Fibroblast of lung (primary cell): ENCODE results near the gene SCN4A. TPM values are rescaled to one million over a fixed set of nuclear protein-coding genes. Genes with fewer than 3 reads are reported as not detected.

Experiments
- DNase-seq, 2 donors: peaks; one replicate each; pipeline versions ENCODE4 v3.0.0 to v3.0.0-alpha.2; 2010; ENCODE audit warnings: low read depth in 2 of 2
- H2AFZ ChIP-seq: 2 replicates; pipeline ENCODE4 v1.5.1; 2012; ENCODE audit warnings: low read length, control low read depth, inconsistent platforms
- H3K27ac ChIP-seq: 2 replicates; pipeline ENCODE4 v1.5.1; 2011; ENCODE audit warnings: low read length, control low read depth; ENCODE audit not compliant: insufficient read depth
- H3K27me3 ChIP-seq: 2 replicates; pipeline ENCODE4 v1.5.1; 2011; ENCODE audit warnings: mild to moderate bottlenecking, low read length; ENCODE audit not compliant: control insufficient read depth, insufficient read depth
- H3K36me3 ChIP-seq: 2 replicates; pipeline ENCODE4 v1.5.1; 2011; ENCODE audit warnings: low read length; ENCODE audit not compliant: control insufficient read depth, insufficient read depth
- H3K4me1 ChIP-seq: 2 replicates; pipeline ENCODE4 v1.5.1; 2011; ENCODE audit warnings: low read length; ENCODE audit not compliant: control insufficient read depth, insufficient read depth; ENCODE audit errors: extremely low read depth
- H3K4me2 ChIP-seq: 2 replicates; pipeline ENCODE4 v1.5.1; 2011; ENCODE audit warnings: low read length, control low read depth; ENCODE audit not compliant: insufficient read depth; ENCODE audit errors: extremely low read depth
- H3K4me3 ChIP-seq, 4 experiments: fragments of 200-600 bp in 1 of 4; sonication (generic) in 1 of 4; replicated peaks in 1 of 4; 2 replicates each; pipeline ENCODE4 v1.5.1; 2011 to 2016; ENCODE audit warnings: low read length in 4 of 4, low read depth in 3 of 4, mild to moderate bottlenecking in 3 of 4, control low read depth in 2 of 4, inconsistent platforms in 1 of 4, mixed read lengths in 1 of 4; ENCODE audit not compliant: insufficient read depth in 1 of 4; ENCODE audit errors: control extremely low read depth in 1 of 4
- H3K79me2 ChIP-seq: 2 replicates; pipeline ENCODE4 v1.5.1; 2012; ENCODE audit warnings: mild to moderate bottlenecking, low read length, inconsistent platforms; ENCODE audit not compliant: control insufficient read depth, insufficient read depth
- H3K9ac ChIP-seq: 2 replicates; pipeline ENCODE4 v1.5.1; 2011; ENCODE audit warnings: mild to moderate bottlenecking, low read length, control low read depth; ENCODE audit not compliant: insufficient read depth
- H3K9me3 ChIP-seq: 2 replicates; pipeline ENCODE4 v1.5.1; 2012; ENCODE audit warnings: low read depth, low read length; ENCODE audit not compliant: control insufficient read depth, insufficient read depth
- H4K20me1 ChIP-seq: 2 replicates; pipeline ENCODE4 v1.5.1; 2011; ENCODE audit warnings: low read length; ENCODE audit not compliant: control insufficient read depth, insufficient read depth; ENCODE audit errors: extremely low read depth
- EZH2 ChIP-seq: IDR thresholded peaks from 2 replicates; pipeline ENCODE4 v1.5.1; 2012; ENCODE audit warnings: low read length, control low read depth, mild to moderate bottlenecking; ENCODE audit errors: missing control alignments
- polyA plus RNA-seq, 2 donors: library from polyadenylated mRNA; depleted of rRNA in 1 of 2; stranded (reverse) in 1 of 2; unstranded in 1 of 2; fragments of >200 nt; gene quantifications; 2 replicates each; pipeline ENCODE4 v1.2.1, GENCODE V29; 2011 to 2012; ENCODE audit warnings: missing spikeins in 1 of 2
- total RNA-seq: library from RNA; depleted of rRNA; stranded (reverse); fragments of >200 nt; gene quantifications from 2 replicates; pipeline ENCODE4 v1.2.1, GENCODE V29; 2014
- TF ChIP-seq, protein P1 (sequence below), 2 donors: IDR thresholded peaks in 1 of 2; conservative IDR thresholded peaks in 1 of 2; 1 replicate in 1 of 2; 2 replicates in 1 of 2; pipeline ENCODE4 v1.5.1; 2011 to 2012; ENCODE audit warnings: low read length in 2 of 2, control low read depth in 1 of 2, inconsistent platforms in 1 of 2, low read depth in 1 of 2, mild to moderate bottlenecking in 1 of 2

SCN4A gene
- total and polyA plus RNA-seq, 2 donors (not counting 1 experiment from before 2014, with no cell fraction given) = 0.83 TPM; not detected in 1

DNA sequence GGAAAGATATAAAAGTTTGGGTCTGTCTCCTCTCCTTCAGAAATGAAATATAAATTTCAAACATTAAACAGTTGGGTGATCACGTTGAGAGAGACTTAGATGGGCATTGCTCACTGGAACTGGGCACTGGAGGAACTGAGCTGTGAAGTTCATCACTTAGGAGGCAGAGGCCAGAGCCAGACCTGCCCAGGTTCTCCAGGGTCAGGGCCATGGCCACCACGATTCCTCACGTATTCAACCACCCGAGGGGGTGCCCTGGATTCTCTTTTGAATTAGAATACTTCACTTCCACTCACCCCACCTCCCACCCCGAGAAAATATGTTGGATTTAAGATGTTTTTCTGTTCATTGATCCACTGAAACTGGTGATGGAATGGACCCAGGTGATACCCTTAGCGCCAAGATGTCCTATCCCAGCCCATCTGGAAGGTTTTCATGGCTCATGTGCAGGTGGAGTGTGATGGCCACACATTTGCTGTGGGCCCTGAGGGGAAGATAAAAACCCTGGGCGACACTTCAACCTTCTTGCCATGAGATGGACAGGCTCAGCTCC is 31.6 kb upstream of the SCN4A start:
- Histone ChIP-seq H2AFZ (no peak overlapping the region), H3K36me3 (no peaks in the 10 kb centered on the region), H3K4me2 (no peak overlapping the region), H3K9ac (no peak overlapping the region), H3K27me3 (peaks cover 2% of the 10 kb centered on the region), H4K20me1 (no peaks in the 10 kb centered on the region), H3K4me3 (no peak overlapping the region), H3K4me1 (peaks cover 2% of the 10 kb centered on the region), H3K27ac (no peak overlapping the region), H3K79me2 (no peaks in the 10 kb centered on the region), H3K9me3 (no peaks in the 10 kb centered on the region)
- TF ChIP-seq, protein P1, sequence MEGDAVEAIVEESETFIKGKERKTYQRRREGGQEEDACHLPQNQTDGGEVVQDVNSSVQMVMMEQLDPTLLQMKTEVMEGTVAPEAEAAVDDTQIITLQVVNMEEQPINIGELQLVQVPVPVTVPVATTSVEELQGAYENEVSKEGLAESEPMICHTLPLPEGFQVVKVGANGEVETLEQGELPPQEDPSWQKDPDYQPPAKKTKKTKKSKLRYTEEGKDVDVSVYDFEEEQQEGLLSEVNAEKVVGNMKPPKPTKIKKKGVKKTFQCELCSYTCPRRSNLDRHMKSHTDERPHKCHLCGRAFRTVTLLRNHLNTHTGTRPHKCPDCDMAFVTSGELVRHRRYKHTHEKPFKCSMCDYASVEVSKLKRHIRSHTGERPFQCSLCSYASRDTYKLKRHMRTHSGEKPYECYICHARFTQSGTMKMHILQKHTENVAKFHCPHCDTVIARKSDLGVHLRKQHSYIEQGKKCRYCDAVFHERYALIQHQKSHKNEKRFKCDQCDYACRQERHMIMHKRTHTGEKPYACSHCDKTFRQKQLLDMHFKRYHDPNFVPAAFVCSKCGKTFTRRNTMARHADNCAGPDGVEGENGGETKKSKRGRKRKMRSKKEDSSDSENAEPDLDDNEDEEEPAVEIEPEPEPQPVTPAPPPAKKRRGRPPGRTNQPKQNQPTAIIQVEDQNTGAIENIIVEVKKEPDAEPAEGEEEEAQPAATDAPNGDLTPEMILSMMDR (conservative IDR thresholded peaks at IDR 0.05 in 1 of 2, IDR thresholded peaks at IDR 0.05 in 1 of 2; ENCODE audit: low read depth in 1 of 2, low read length in 2 of 2) = no peak
- TF ChIP-seq EZH2 = no peak
- no peak for DNase-seq

DNA sequence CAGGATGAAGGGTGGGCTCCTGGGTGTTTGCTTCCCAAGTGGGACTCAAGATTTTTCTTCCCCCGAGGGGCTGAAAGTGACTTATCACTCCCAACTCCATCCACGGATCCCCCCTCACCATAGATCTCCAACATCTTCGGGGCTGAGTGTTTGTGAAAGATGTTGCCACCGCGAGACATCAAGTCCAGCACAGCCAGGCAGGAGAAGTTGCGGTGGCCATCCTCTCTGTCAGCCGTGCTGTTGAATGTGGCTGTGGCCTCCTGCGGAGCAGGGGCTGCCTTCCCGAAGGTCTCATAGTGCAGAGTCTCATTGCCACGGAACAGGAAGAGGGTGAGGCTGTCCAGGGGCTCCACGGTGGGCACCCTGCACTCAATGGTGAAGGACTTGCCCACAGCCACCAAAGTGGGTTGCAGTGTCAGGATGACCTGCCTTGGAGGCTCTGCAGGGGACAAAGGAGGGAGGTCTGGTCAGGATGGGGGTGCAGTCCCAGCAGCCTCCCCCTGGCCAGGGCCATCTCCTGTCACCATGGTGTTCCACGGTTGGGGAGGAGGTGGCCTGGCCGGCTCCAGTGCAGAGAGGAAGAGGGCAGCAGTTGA is 30.9 kb upstream of the SCN4A start:
- Histone ChIP-seq H3K4me2 (no peak overlapping the region), H3K9me3 (no peaks in the 10 kb centered on the region), H2AFZ (no peak overlapping the region)

DNA sequence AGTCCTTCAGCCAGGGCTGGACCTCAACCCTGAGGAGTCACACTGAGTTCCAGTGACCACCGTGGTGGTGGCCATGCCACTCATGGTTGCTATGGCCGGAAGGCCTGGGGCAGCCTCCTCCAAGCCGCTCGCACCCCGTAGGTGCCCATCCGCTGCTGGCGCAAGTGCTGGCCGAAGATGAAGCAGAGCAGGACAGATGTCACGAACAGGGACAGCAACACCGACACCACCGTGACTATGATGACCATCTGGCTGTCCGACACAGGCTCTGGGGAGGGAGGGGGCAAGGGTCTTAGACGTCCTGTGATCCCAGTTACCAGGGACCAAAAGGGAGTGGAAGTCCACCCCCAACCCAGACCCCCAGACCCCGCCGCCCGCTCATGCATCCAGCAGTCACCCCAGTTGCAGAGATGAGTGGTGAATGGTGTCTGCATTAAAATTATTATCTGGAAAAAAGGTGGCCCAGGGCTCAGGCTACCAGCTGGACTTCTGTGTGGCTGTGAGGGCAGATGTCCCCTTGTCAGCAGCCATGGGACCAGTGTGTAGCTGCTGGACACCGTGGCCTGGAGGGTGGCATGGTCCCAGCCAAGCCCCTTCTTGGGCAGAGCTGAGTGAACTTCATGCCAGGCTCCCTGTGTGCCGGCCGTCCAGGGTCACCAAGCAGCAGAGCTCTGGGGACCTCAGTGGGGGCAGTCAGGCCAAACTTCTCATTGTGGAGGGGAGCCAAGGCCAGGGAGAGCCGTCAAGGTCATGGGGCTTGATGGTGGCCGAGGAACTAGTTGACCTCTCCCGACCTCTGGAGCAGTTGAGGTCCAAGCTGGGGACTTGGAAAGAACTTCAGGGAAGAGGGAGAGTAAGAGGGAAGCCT is 30.2 kb upstream of the SCN4A start:
- H3K27ac ChIP-seq = no peak overlapping the region
- peaks cover 3% of the 10 kb centered on the region for H3K27me3 ChIP-seq
- no peak for TF ChIP-seq EZH2
- TF ChIP-seq, protein P1 (conservative IDR thresholded peaks at IDR 0.05 in 1 of 2, IDR thresholded peaks at IDR 0.05 in 1 of 2; ENCODE audit: low read depth in 1 of 2, low read length in 2 of 2) = no peak
- H3K79me2 ChIP-seq = no peaks in the 10 kb centered on the region
- H4K20me1 ChIP-seq = no peaks in the 10 kb centered on the region
- no peak overlapping the region for H3K9ac ChIP-seq
- H3K4me2 ChIP-seq = no peak overlapping the region
- no peaks in the 10 kb centered on the region for H3K36me3 ChIP-seq
- H3K9me3 ChIP-seq = no peaks in the 10 kb centered on the region
- H2AFZ ChIP-seq = no peak overlapping the region
- H3K4me3 ChIP-seq = no peak overlapping the region
- DNase-seq = no peak
- peaks cover 4% of the 10 kb centered on the region for H3K4me1 ChIP-seq

More for the DNA sequence above, 30.9 kb upstream of the SCN4A start:
- Histone ChIP-seq H3K79me2 (no peaks in the 10 kb centered on the region), H3K36me3 (no peaks in the 10 kb centered on the region), H4K20me1 (no peaks in the 10 kb centered on the region), H3K9ac (no peak overlapping the region), H3K4me1 (peaks cover 2% of the 10 kb centered on the region), H3K4me3 (no peak overlapping the region), H3K27ac (no peak overlapping the region), H3K27me3 (peaks cover 2% of the 10 kb centered on the region)
- no peak for DNase-seq
- TF ChIP-seq EZH2 = no peak
- TF ChIP-seq, protein P1 (conservative IDR thresholded peaks at IDR 0.05 in 1 of 2, IDR thresholded peaks at IDR 0.05 in 1 of 2; ENCODE audit: low read depth in 1 of 2, low read length in 2 of 2) = no peak
